GM19468 (cell line): Measurements from ENCODE around the gene FBXO11.

Experiments
- ATAC-seq: cut with Tn5 transposase; IDR thresholded peaks from one replicate; pipeline ENCODE4 v1.9.1; 2021; ENCODE audit warnings: mild to moderate bottlenecking, moderate library complexity, moderate number of reproducible peaks; ENCODE audit not compliant: unreplicated experiment; ENCODE audit errors: extremely low read depth

Gene FBXO11

GRCh38 chr2:47799031-47799609 lies 107.2 kb downstream of the FBXO11 start:
- ATAC-seq = no peak

GRCh38 chr2:47798631-47799030 lies 107.7 kb downstream of the FBXO11 start:
- no peak for ATAC-seq

- ATAC-seq = no peak
Observed at GRCh38 chr2:47796090-47796697, 110.1 kb downstream of the FBXO11 start.

- ATAC-seq = no peak
Observed at GRCh38 chr2:47785986-47786385, 120.3 kb downstream of the FBXO11 start.

GRCh38 chr2:47784352-47784851 lies 121.9 kb downstream of the FBXO11 start:
- no peak for ATAC-seq

GRCh38 chr2:47783486-47784351 lies 122.6 kb downstream of the FBXO11 start:
- peak; percentile 7 for ATAC-seq

- peak; percentile 70 for ATAC-seq
Observed at GRCh38 chr2:47782671-47783485, 123.4 kb downstream of the FBXO11 start, which contains the start of gene MSH6. Gene MSH6 (plus strand): TSS chr2:47783145. CDS start chr2:47783234, 89 bp downstream.

GRCh38 chr2:47782381-47782670 lies 124.0 kb downstream of the FBXO11 start:
- no peak for ATAC-seq

- ATAC-seq = no peak
Observed at GRCh38 chr2:47779426-47779790, 126.9 kb downstream of the FBXO11 start.

GRCh38 chr2:47778698-47779425 lies 127.4 kb downstream of the FBXO11 start:
- no peak for ATAC-seq

GRCh38 chr2:47777277-47777937 lies 128.9 kb downstream of the FBXO11 start:
- ATAC-seq = no peak

- no peak for ATAC-seq
Observed at GRCh38 chr2:47774567-47774966, 131.7 kb downstream of the FBXO11 start.

GRCh38 chr2:47772343-47772742 lies 134.0 kb downstream of the FBXO11 start:
- no peak for ATAC-seq

- no peak for ATAC-seq
Observed at GRCh38 chr2:47771211-47771610, 135.1 kb downstream of the FBXO11 start.

GRCh38 chr2:47769318-47769717 lies 137.0 kb downstream of the FBXO11 start:
- ATAC-seq = no peak

- ATAC-seq = peak; percentile 42
Observed at GRCh38 chr2:47767880-47768609, 138.3 kb downstream of the FBXO11 start.

- no peak for ATAC-seq
Observed at GRCh38 chr2:47767497-47767844, 138.8 kb downstream of the FBXO11 start.

- no peak for ATAC-seq
Observed at GRCh38 chr2:47751856-47752414, 154.4 kb downstream of the FBXO11 start.
